HEK293 (cell line): ENCODE data around the gene MYO7B.
A peak's percentile ranks its signal among the peaks of the same experiment; 100 is the strongest.

ENCODE experiments used
- CTCF ChIA-PET: fragments of 350-600 bp; formaldehyde crosslinking; extraction: SDS; loops from one replicate; lab custom pipeline; 2021; ENCODE audit warnings: antibody characterized with exemption; lab: Yijun Ruan, JAX
- POLR2A ChIA-PET: fragments of 300-600 bp; formaldehyde crosslinking; extraction: SDS; loops from one replicate; lab custom pipeline; 2020; ENCODE audit warnings: antibody characterized with exemption, inconsistent platforms; lab: Yijun Ruan, JAX
- H3K27ac ChIP-seq: fragments of 200-500 bp; sonication (Bioruptor generic); 2 replicates; pipeline ENCODE4 v1.5.1; 2014; ENCODE audit warnings: low read depth, low read length, control low read depth, inconsistent platforms; ENCODE audit errors: extremely low read depth
- H3K36me3 ChIP-seq, 2 experiments: fragments of 200-500 bp in 1 of 2; sonication (Bioruptor generic) in 1 of 2; 1 replicate in 1 of 2; 2 replicates in 1 of 2; pipeline ENCODE4 v1.5.1; 2014 to 2017; ENCODE audit warnings: inconsistent platforms in 2 of 2, low read length in 2 of 2; ENCODE audit not compliant: control insufficient read depth in 2 of 2, insufficient read depth in 1 of 2
- H3K4me1 ChIP-seq: fragments of 200-500 bp; sonication (Bioruptor generic); 2 replicates; pipeline ENCODE4 v1.5.1; 2014; ENCODE audit warnings: mild to moderate bottlenecking, low read length, inconsistent platforms; ENCODE audit not compliant: control insufficient read depth, insufficient read depth
- H3K4me3 ChIP-seq: 2 replicates; pipeline ENCODE4 v1.5.1; 2011; ENCODE audit warnings: low read depth, mild to moderate bottlenecking, control low read depth, low read length, moderate library complexity
- H3K9me3 ChIP-seq: fragments of 200-500 bp; sonication (Bioruptor generic); 2 replicates; pipeline ENCODE4 v1.5.1; 2014; ENCODE audit warnings: low read depth, low read length, inconsistent platforms; ENCODE audit not compliant: control insufficient read depth, insufficient read depth
- EGR2 ChIP-seq: fragments of 450-650 bp; formaldehyde crosslinking; IDR thresholded peaks from 2 replicates; pipeline ENCODE4 v1.5.1; 2016; ENCODE audit warnings: low read depth, missing biosample characterization, missing genetic modification characterization
- YY2 ChIP-seq: fragments of 450-650 bp; formaldehyde crosslinking; IDR thresholded peaks from 2 replicates; pipeline ENCODE4 v1.5.1; 2016; ENCODE audit warnings: missing biosample characterization, missing genetic modification characterization
- ZBTB17 ChIP-seq: fragments of 450-650 bp; formaldehyde crosslinking; IDR thresholded peaks from 2 replicates; pipeline ENCODE4 v1.5.1; 2016; ENCODE audit warnings: missing biosample characterization, missing genetic modification characterization
- ZFHX2 ChIP-seq: fragments of 450-650 bp; formaldehyde crosslinking; conservative IDR thresholded peaks from 2 replicates; pipeline ENCODE4 v1.5.1; 2016; ENCODE audit warnings: missing biosample characterization, missing genetic modification characterization
- ZFP3 ChIP-seq: fragments of 450-650 bp; formaldehyde crosslinking; IDR thresholded peaks from 2 replicates; pipeline ENCODE4 v1.5.1; 2016; ENCODE audit warnings: low read depth, missing biosample characterization, missing genetic modification characterization
- ZNF146 ChIP-seq: fragments of 450-650 bp; formaldehyde crosslinking; IDR thresholded peaks from 2 replicates; pipeline ENCODE4 v1.5.1; 2016; ENCODE audit warnings: missing biosample characterization, missing genetic modification characterization
- ZNF184 ChIP-seq: fragments of 450-650 bp; IDR thresholded peaks from 2 replicates; pipeline ENCODE4 v1.5.1; 2018; ENCODE audit warnings: missing biosample characterization, mild to moderate bottlenecking, missing genetic modification characterization
- ZNF248 ChIP-seq: fragments of 450-650 bp; formaldehyde crosslinking; IDR thresholded peaks from 2 replicates; pipeline ENCODE4 v1.5.1; 2017; ENCODE audit warnings: missing biosample characterization, missing genetic modification characterization
- ZNF37A ChIP-seq: fragments of 450-650 bp; IDR thresholded peaks from 2 replicates; pipeline ENCODE4 v1.5.1; 2018; ENCODE audit warnings: missing biosample characterization, missing genetic modification characterization
- ZNF416 ChIP-seq: fragments of 450-650 bp; formaldehyde crosslinking; IDR thresholded peaks from 2 replicates; pipeline ENCODE4 v1.5.1; 2016; ENCODE audit warnings: missing biosample characterization, missing genetic modification characterization
- ZNF473 ChIP-seq: fragments of 450-650 bp; formaldehyde crosslinking; IDR thresholded peaks from 2 replicates; pipeline ENCODE4 v1.5.1; 2017; ENCODE audit warnings: missing biosample characterization, missing genetic modification characterization
- ZNF530 ChIP-seq: fragments of 450-650 bp; formaldehyde crosslinking; IDR thresholded peaks from 2 replicates; pipeline ENCODE4 v1.5.1; 2016; ENCODE audit warnings: low read depth, missing biosample characterization, missing genetic modification characterization
- ZNF654 ChIP-seq: fragments of 450-650 bp; formaldehyde crosslinking; IDR thresholded peaks from 2 replicates; pipeline ENCODE4 v1.5.1; 2016; ENCODE audit warnings: low read depth, missing biosample characterization, missing genetic modification characterization
- ZNF660 ChIP-seq: fragments of 450-650 bp; IDR thresholded peaks from 2 replicates; pipeline ENCODE4 v1.5.1; 2018; ENCODE audit warnings: missing biosample characterization, mild to moderate bottlenecking, missing genetic modification characterization
- ZNF664 ChIP-seq: fragments of 450-650 bp; formaldehyde crosslinking; IDR thresholded peaks from 2 replicates; pipeline ENCODE4 v1.5.1; 2016; ENCODE audit warnings: missing biosample characterization, missing genetic modification characterization
- ZSCAN18 ChIP-seq: fragments of 450-650 bp; formaldehyde crosslinking; IDR thresholded peaks from 2 replicates; pipeline ENCODE4 v1.5.1; 2016; ENCODE audit warnings: missing biosample characterization, missing genetic modification characterization
- TF ChIP-seq, protein P1 (sequence below): fragments of 450-650 bp; formaldehyde crosslinking; conservative IDR thresholded peaks from 2 replicates; pipeline ENCODE4 v1.5.1; 2016; ENCODE audit warnings: low read depth, missing biosample characterization, missing genetic modification characterization
- TF ChIP-seq, protein P2 (sequence below): fragments of 450-650 bp; formaldehyde crosslinking; IDR thresholded peaks from 2 replicates; pipeline ENCODE4 v1.5.1; 2016; ENCODE audit warnings: missing biosample characterization, missing genetic modification characterization

MYO7B gene

GRCh38 chr2:127623388-127624319, 88.2 kb downstream of the MYO7B start:
- H3K4me3 ChIP-seq, result no peak overlapping the region
- no peak for TF ChIP-seq ZFP3 (tag by site-specific recombination)
- TF ChIP-seq ZFHX2 (tag by site-specific recombination), result 0 out of 2 replicates have a peak, but pooled peaks have one; percentile 19
- TF ChIP-seq ZNF530 (tag by site-specific recombination), result no peak
- no peak for TF ChIP-seq ZNF416 (tag by site-specific recombination)
- no peak for TF ChIP-seq ZBTB17 (tag by site-specific recombination)
- TF ChIP-seq ZSCAN18 (tag by site-specific recombination), result no peak
- TF ChIP-seq EGR2, result peak; percentile 24; the same call in 1 of the 2 replicates
- no peak for TF ChIP-seq ZNF184
- no peak for TF ChIP-seq ZNF146 (tag by site-specific recombination)
- TF ChIP-seq ZNF473 (tag by site-specific recombination), result no peak
- no peak for TF ChIP-seq ZNF37A (tag by site-specific recombination)
- no peak for TF ChIP-seq ZNF660
- CTCF ChIA-PET, result no interaction called here
- H3K9me3 ChIP-seq, result no peaks in the 10 kb centered on the region
- no peaks in the 10 kb centered on the region for H3K4me1 ChIP-seq
- H3K36me3 ChIP-seq, result no peaks in the 10 kb centered on the region
- H3K27ac ChIP-seq, result no peak overlapping the region
- POLR2A ChIA-PET, result no interaction called here

- POLR2A ChIA-PET, result no interaction called here
Observed at GRCh38 chr2:127624320-127624755, 88.9 kb downstream of the MYO7B start.

More at GRCh38 chr2:127624320-127624755, 88.9 kb downstream of the MYO7B start:
- no peak for TF ChIP-seq ZNF654
- TF ChIP-seq YY2 (tag by site-specific recombination), result no peak
- TF ChIP-seq, protein P1, sequence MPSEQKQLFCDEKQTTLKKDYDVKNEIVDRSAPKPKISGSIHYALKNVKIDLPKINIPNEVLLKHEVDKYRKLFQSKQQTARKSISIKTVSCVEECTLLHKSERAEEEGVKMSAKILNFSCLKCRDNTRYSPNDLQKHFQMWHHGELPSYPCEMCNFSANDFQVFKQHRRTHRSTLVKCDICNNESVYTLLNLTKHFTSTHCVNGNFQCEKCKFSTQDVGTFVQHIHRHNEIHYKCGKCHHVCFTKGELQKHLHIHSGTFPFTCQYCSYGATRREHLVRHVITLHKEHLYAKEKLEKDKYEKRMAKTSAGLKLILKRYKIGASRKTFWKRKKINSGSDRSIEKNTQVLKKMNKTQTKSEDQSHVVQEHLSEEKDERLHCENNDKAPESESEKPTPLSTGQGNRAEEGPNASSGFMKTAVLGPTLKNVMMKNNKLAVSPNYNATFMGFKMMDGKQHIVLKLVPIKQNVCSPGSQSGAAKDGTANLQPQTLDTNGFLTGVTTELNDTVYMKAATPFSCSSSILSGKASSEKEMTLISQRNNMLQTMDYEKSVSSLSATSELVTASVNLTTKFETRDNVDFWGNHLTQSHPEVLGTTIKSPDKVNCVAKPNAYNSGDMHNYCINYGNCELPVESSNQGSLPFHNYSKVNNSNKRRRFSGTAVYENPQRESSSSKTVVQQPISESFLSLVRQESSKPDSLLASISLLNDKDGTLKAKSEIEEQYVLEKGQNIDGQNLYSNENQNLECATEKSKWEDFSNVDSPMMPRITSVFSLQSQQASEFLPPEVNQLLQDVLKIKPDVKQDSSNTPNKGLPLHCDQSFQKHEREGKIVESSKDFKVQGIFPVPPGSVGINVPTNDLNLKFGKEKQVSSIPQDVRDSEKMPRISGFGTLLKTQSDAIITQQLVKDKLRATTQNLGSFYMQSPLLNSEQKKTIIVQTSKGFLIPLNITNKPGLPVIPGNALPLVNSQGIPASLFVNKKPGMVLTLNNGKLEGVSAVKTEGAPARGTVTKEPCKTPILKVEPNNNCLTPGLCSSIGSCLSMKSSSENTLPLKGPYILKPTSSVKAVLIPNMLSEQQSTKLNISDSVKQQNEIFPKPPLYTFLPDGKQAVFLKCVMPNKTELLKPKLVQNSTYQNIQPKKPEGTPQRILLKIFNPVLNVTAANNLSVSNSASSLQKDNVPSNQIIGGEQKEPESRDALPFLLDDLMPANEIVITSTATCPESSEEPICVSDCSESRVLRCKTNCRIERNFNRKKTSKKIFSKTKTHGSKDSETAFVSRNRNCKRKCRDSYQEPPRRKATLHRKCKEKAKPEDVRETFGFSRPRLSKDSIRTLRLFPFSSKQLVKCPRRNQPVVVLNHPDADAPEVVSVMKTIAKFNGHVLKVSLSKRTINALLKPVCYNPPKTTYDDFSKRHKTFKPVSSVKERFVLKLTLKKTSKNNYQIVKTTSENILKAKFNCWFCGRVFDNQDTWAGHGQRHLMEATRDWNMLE (tag by site-specific recombination), result no peak
- no peak for TF ChIP-seq ZNF248 (tag by site-specific recombination)
- TF ChIP-seq ZNF664 (tag by site-specific recombination), result no peak
- TF ChIP-seq, protein P2, sequence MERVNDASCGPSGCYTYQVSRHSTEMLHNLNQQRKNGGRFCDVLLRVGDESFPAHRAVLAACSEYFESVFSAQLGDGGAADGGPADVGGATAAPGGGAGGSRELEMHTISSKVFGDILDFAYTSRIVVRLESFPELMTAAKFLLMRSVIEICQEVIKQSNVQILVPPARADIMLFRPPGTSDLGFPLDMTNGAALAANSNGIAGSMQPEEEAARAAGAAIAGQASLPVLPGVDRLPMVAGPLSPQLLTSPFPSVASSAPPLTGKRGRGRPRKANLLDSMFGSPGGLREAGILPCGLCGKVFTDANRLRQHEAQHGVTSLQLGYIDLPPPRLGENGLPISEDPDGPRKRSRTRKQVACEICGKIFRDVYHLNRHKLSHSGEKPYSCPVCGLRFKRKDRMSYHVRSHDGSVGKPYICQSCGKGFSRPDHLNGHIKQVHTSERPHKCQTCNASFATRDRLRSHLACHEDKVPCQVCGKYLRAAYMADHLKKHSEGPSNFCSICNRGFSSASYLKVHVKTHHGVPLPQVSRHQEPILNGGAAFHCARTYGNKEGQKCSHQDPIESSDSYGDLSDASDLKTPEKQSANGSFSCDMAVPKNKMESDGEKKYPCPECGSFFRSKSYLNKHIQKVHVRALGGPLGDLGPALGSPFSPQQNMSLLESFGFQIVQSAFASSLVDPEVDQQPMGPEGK (tag by site-specific recombination), result no peak
- no peak overlapping the region for H3K4me3 ChIP-seq
- H3K36me3 ChIP-seq, result no peaks in the 10 kb centered on the region
- CTCF ChIA-PET, result no interaction called here
- H3K9me3 ChIP-seq, result no peaks in the 10 kb centered on the region
- H3K4me1 ChIP-seq, result no peaks in the 10 kb centered on the region
- H3K27ac ChIP-seq, result no peak overlapping the region
